Inferior parietal cortex (tissue), 1 donor: Measurements from ENCODE around the gene WDR48.
"Not testable (repeated sequence)": the region's sequence is repeated elsewhere in the genome, so short reads cannot be mapped to it uniquely, and the experiment has no call there.

Experiments used
- DNase-seq: peaks from one replicate; pipeline ENCODE4 v3.0.0-alpha.2; 2016; ENCODE audit errors: extremely low spot score

The WDR48 gene

GRCh38 chr3:39051649-39052561 lies at the start of gene WDR48, which contains the start of gene SCN11A:
WDR48 (plus strand) TSS chr3:39052016; CDS start chr3:39052026, 10 bp downstream.
SCN11A (minus strand) TSS chr3:39051944; CDS start chr3:38950362, 101,582 bp downstream.
- DNase-seq, result peak; percentile 97

- no peak for DNase-seq
Measured at GRCh38 chr3:39005295-39005694, 46.5 kb upstream of the WDR48 start.

- DNase-seq, result no peak
Measured at GRCh38 chr3:39011191-39011736, 40.6 kb upstream of the WDR48 start.

- DNase-seq, result no peak
Measured at GRCh38 chr3:39013289-39013688, 38.5 kb upstream of the WDR48 start.

GRCh38 chr3:39013921-39014509 lies 37.8 kb upstream of the WDR48 start:
- no peak for DNase-seq

GRCh38 chr3:39015418-39015817 lies 36.4 kb upstream of the WDR48 start:
- DNase-seq, result no peak

- no peak for DNase-seq
Measured at GRCh38 chr3:39019299-39019698, 32.5 kb upstream of the WDR48 start.

GRCh38 chr3:39021029-39021428 lies 30.8 kb upstream of the WDR48 start:
- no peak for DNase-seq

- no peak for DNase-seq
Measured at GRCh38 chr3:39021465-39022285, 30.1 kb upstream of the WDR48 start.

GRCh38 chr3:39022286-39022630 lies 29.6 kb upstream of the WDR48 start:
- DNase-seq, result no peak

- no peak for DNase-seq
Measured at GRCh38 chr3:39024497-39024896, 27.3 kb upstream of the WDR48 start.

GRCh38 chr3:39025222-39025970 lies 26.4 kb upstream of the WDR48 start:
- DNase-seq, result no peak

- DNase-seq, result no peak
Measured at GRCh38 chr3:39028546-39028945, 23.3 kb upstream of the WDR48 start.

- no peak for DNase-seq
Measured at GRCh38 chr3:39029556-39029955, 22.3 kb upstream of the WDR48 start.

- no peak for DNase-seq
Measured at GRCh38 chr3:39038165-39038564, 13.7 kb upstream of the WDR48 start.

- DNase-seq, result no peak
Measured at GRCh38 chr3:39050029-39050428, 1.8 kb upstream of the WDR48 start.

- no peak for DNase-seq
Measured at GRCh38 chr3:39052583-39052982, 767 bp downstream of the WDR48 start.

GRCh38 chr3:39053696-39054095 lies 1.9 kb downstream of the WDR48 start:
- DNase-seq, result no peak

GRCh38 chr3:39056151-39056550 lies 4.3 kb downstream of the WDR48 start:
- no peak for DNase-seq

- DNase-seq, result not testable (repeated sequence)
Measured at GRCh38 chr3:39061228-39061627, 9.4 kb downstream of the WDR48 start.

GRCh38 chr3:39062180-39062579 lies 10.4 kb downstream of the WDR48 start:
- no peak for DNase-seq
